H1 (cell line): ENCODE results near the gene PDZD8. TPM values are rescaled to one million over a fixed set of nuclear protein-coding genes. Genes with fewer than 3 reads are reported as not detected.

Experiments used
- CTCF ChIA-PET: fragments of 300-600 bp; sonication (Branson Sonifier 250); formaldehyde crosslinking; loops from one replicate; lab custom pipeline; 2021; ENCODE audit not compliant: partially characterized antibody; lab: Charles Lee
- POLR2A ChIA-PET: fragments of 300-600 bp; sonication (Branson Sonifier 250); formaldehyde crosslinking; loops from one replicate; lab custom pipeline; 2021; ENCODE audit warnings: inconsistent platforms; ENCODE audit not compliant: partially characterized antibody; lab: Charles Lee
- DNase-seq, 2 experiments: peaks; one replicate each; pipeline versions ENCODE4 v3.0.0 to v3.0.0-alpha.2; 2010 to 2022; ENCODE audit warnings: low spot score in 2 of 2, low read depth in 1 of 2, mixed read lengths in 1 of 2
- FAIRE-seq: peaks from 2 replicates; lab custom pipeline; 2011; peaks lifted over from hg19 to GRCh38; lab: Jason Lieb, UNC
- H2AFZ ChIP-seq: 2 replicates; pipeline ENCODE4 v1.8.1; 2012; ENCODE audit warnings: low read length, inconsistent platforms
- H2AK5ac ChIP-seq: 2 replicates; pipeline ENCODE4 v1.6.1; 2013; ENCODE audit warnings: low read depth, low read length
- H2BK120ac ChIP-seq: replicated peaks from 2 replicates; pipeline ENCODE3; 2013; ENCODE audit warnings: low read depth, low read length, inconsistent platforms
- H2BK12ac ChIP-seq: 2 replicates; pipeline ENCODE4 v1.6.1; 2013; ENCODE audit warnings: low read depth, low read length
- H2BK15ac ChIP-seq: 2 replicates; pipeline ENCODE4 v1.6.1; 2013; ENCODE audit warnings: low read length
- H2BK20ac ChIP-seq: 2 replicates; pipeline ENCODE4 v1.6.1; 2013; ENCODE audit warnings: low read length
- H2BK5ac ChIP-seq: 2 replicates; pipeline ENCODE4 v1.6.1; 2013; ENCODE audit warnings: low read depth, low read length
- H3K14ac ChIP-seq: 2 replicates; pipeline ENCODE4 v1.6.1; 2013; ENCODE audit warnings: inconsistent platforms; ENCODE audit not compliant: insufficient read length
- H3K18ac ChIP-seq: 2 replicates; pipeline ENCODE4 v1.6.1; 2013; ENCODE audit warnings: low read length; ENCODE audit errors: extremely low read depth
- H3K23ac ChIP-seq: 2 replicates; pipeline ENCODE4 v1.6.1; 2013; ENCODE audit warnings: inconsistent platforms; ENCODE audit not compliant: insufficient read length
- H3K23me2 ChIP-seq: 2 replicates; pipeline ENCODE4 v1.6.1; 2013; ENCODE audit warnings: low read depth, low read length
- H3K27ac ChIP-seq: 2 replicates; pipeline ENCODE4 v1.6.1; 2011; ENCODE audit warnings: low read depth, low read length, inconsistent platforms
- H3K27me3 ChIP-seq, 4 experiments: replicated peaks in 1 of 4; 1 replicate in 1 of 4; 2 replicates in 3 of 4; pipeline versions ENCODE4 v1.6.1 to v1.8.1; 2011 to 2013; ENCODE audit warnings: low read length in 3 of 4, mild to moderate bottlenecking in 3 of 4, inconsistent platforms in 2 of 4, mixed read lengths in 2 of 4, moderate library complexity in 1 of 4; ENCODE audit not compliant: control insufficient read depth in 3 of 4, insufficient read depth in 3 of 4; ENCODE audit errors: extremely low read depth in 1 of 4
- H3K36me3 ChIP-seq, 4 experiments: 2 replicates each; pipeline versions ENCODE4 v1.6.1 to v1.8.1; 2011 to 2013; ENCODE audit warnings: mild to moderate bottlenecking in 4 of 4, low read length in 3 of 4, moderate library complexity in 2 of 4, control low read depth in 1 of 4, inconsistent platforms in 1 of 4; ENCODE audit not compliant: insufficient read depth in 4 of 4, control insufficient read depth in 2 of 4
- H3K4ac ChIP-seq: replicated peaks from 2 replicates; pipeline ENCODE3; 2013; ENCODE audit warnings: low read length, low read depth, mixed read lengths, inconsistent platforms; ENCODE audit not compliant: insufficient read length
- H3K4me1 ChIP-seq, 4 experiments: replicated peaks in 1 of 4; 1 replicate in 1 of 4; 2 replicates in 3 of 4; pipeline versions ENCODE4 v1.6.1 to v1.8.1; 2011 to 2013; ENCODE audit warnings: low read length in 3 of 4, inconsistent platforms in 2 of 4, mixed read lengths in 1 of 4; ENCODE audit not compliant: insufficient read depth in 4 of 4, control insufficient read depth in 3 of 4
- H3K4me2 ChIP-seq, 2 experiments: 2 replicates each; pipeline versions ENCODE4 v1.6.1 to v1.8.1; 2011 to 2013; ENCODE audit warnings: low read depth in 2 of 2, low read length in 2 of 2, control low read depth in 1 of 2, inconsistent platforms in 1 of 2, mild to moderate bottlenecking in 1 of 2; ENCODE audit not compliant: insufficient read depth in 1 of 2
- H3K4me3 ChIP-seq, 4 experiments: fragments of 200-600, 300-600 bp in 1 of 4; sonication (generic), shearing (Covaris generic), sonication (Bioruptor Twin) in 1 of 4; 2 replicates each; pipeline versions ENCODE4 v1.5.1 to v1.8.1; 2011 to 2016; ENCODE audit warnings: low read length in 4 of 4, low read depth in 3 of 4, control low read depth in 2 of 4, inconsistent platforms in 2 of 4, mild to moderate bottlenecking in 2 of 4, mixed read lengths in 1 of 4, moderate library complexity in 1 of 4; ENCODE audit not compliant: insufficient read depth in 2 of 4; ENCODE audit errors: extremely low read depth in 1 of 4
- H3K56ac ChIP-seq: replicated peaks from 2 replicates; pipeline ENCODE3; 2013; ENCODE audit warnings: low read depth, mild to moderate bottlenecking, mixed read lengths, low read length, inconsistent platforms; ENCODE audit not compliant: insufficient read length
- H3K79me1 ChIP-seq: 2 replicates; pipeline ENCODE4 v1.6.1; 2013; ENCODE audit warnings: low read depth, low read length, control low read depth
- H3K79me2 ChIP-seq, 2 experiments: 2 replicates each; pipeline versions ENCODE4 v1.6.1 to v1.8.1; 2012 to 2013; ENCODE audit warnings: low read length in 2 of 2, mild to moderate bottlenecking in 2 of 2, inconsistent platforms in 1 of 2; ENCODE audit not compliant: insufficient read depth in 2 of 2, control insufficient read depth in 1 of 2
- H3K9ac ChIP-seq, 4 experiments: replicated peaks in 1 of 4; 1 replicate in 1 of 4; 2 replicates in 3 of 4; pipeline versions ENCODE4 v1.6.1 to v1.8.1; 2011 to 2013; ENCODE audit warnings: low read depth in 3 of 4, low read length in 3 of 4, control low read depth in 2 of 4, mild to moderate bottlenecking in 2 of 4, moderate library complexity in 2 of 4, inconsistent platforms in 1 of 4; ENCODE audit errors: extremely low read depth in 1 of 4
- H3K9me3 ChIP-seq, 2 experiments: 2 replicates each; pipeline versions ENCODE4 v1.6.1 to v1.8.1; 2012 to 2013; ENCODE audit warnings: mild to moderate bottlenecking in 2 of 2, moderate library complexity in 2 of 2, control low read depth in 1 of 2, inconsistent platforms in 1 of 2, low read depth in 1 of 2, low read length in 1 of 2, mixed read lengths in 1 of 2; ENCODE audit not compliant: insufficient read depth in 2 of 2
- H4K20me1 ChIP-seq, 2 experiments: replicated peaks in 1 of 2; 2 replicates each; pipeline versions ENCODE3 to v1.8.1; 2011 to 2013; ENCODE audit warnings: inconsistent platforms in 2 of 2, low read length in 2 of 2, mild to moderate bottlenecking in 1 of 2; ENCODE audit not compliant: insufficient read depth in 2 of 2, control insufficient read depth in 1 of 2
- H4K5ac ChIP-seq: 2 replicates; pipeline ENCODE4 v1.6.1; 2013; ENCODE audit warnings: low read length, low read depth, mixed read lengths, inconsistent platforms; ENCODE audit not compliant: insufficient read length
- H4K8ac ChIP-seq: 2 replicates; pipeline ENCODE4 v1.8.0; 2013; ENCODE audit warnings: mild to moderate bottlenecking, moderate library complexity, low read length, inconsistent platforms; ENCODE audit not compliant: insufficient read depth; ENCODE audit errors: extremely low read depth
- H4K91ac ChIP-seq: replicated peaks from 2 replicates; pipeline ENCODE3; 2013; ENCODE audit warnings: low read length, mixed read lengths, inconsistent platforms; ENCODE audit not compliant: insufficient read length
- BACH1 ChIP-seq: IDR thresholded peaks from 2 replicates; pipeline ENCODE4 v1.6.1; 2012; ENCODE audit warnings: low read length, improper control_type of control experiment
- CBX8 ChIP-seq: fragments of 300-800, 300-1000 bp; sonication (generic); IDR thresholded peaks from 2 replicates; pipeline ENCODE4 v1.7.1; 2016; ENCODE audit warnings: low read depth, low read length, borderline replicate concordance
- CEBPB ChIP-seq: IDR thresholded peaks from 2 replicates; pipeline ENCODE4 v1.6.1; 2012; ENCODE audit warnings: low read depth, low read length
- CHD2 ChIP-seq: IDR thresholded peaks from 2 replicates; pipeline ENCODE4 v1.6.1; 2012; ENCODE audit warnings: low read length, improper control_type of control experiment
- CREB1 ChIP-seq: IDR thresholded peaks from 2 replicates; pipeline ENCODE4 v1.6.1; 2012; ENCODE audit warnings: inconsistent platforms
- EP300 ChIP-seq, 2 experiments: IDR thresholded peaks; 1 replicate in 1 of 2; 2 replicates in 1 of 2; pipeline ENCODE4 v1.6.1; 2011 to 2012; ENCODE audit warnings: low read depth in 2 of 2, low read length in 2 of 2, mild to moderate bottlenecking in 2 of 2, borderline replicate concordance in 1 of 2, inconsistent platforms in 1 of 2, moderate library complexity in 1 of 2
- GABPA ChIP-seq: IDR thresholded peaks from 2 replicates; pipeline ENCODE4 v1.6.1; 2011; ENCODE audit warnings: mild to moderate bottlenecking, low read length, moderate library complexity, borderline replicate concordance; ENCODE audit not compliant: insufficient read depth
- JUN ChIP-seq: IDR thresholded peaks from 2 replicates; pipeline ENCODE4 v1.6.1; 2011; ENCODE audit warnings: low read depth, mild to moderate bottlenecking, improper control_type of control experiment, low read length
- JUND ChIP-seq: IDR thresholded peaks from 2 replicates; pipeline ENCODE4 v1.6.1; 2011; ENCODE audit warnings: mild to moderate bottlenecking, improper control_type of control experiment, low read length
- RBBP5 ChIP-seq: IDR thresholded peaks from 2 replicates; pipeline ENCODE4 v1.7.1; 2012; ENCODE audit warnings: low read depth, mild to moderate bottlenecking, inconsistent platforms, low read length, moderate library complexity, borderline replicate concordance
- SIRT6 ChIP-seq: IDR thresholded peaks from one replicate; pipeline ENCODE4 v1.7.1; 2012; ENCODE audit warnings: low read length, inconsistent platforms
- SP4 ChIP-seq: IDR thresholded peaks from 2 replicates; pipeline ENCODE4 v1.6.1; 2012; ENCODE audit warnings: low read length, inconsistent platforms
- YY1 ChIP-seq: IDR thresholded peaks from 2 replicates; pipeline ENCODE4 v1.6.1; 2011; ENCODE audit warnings: low read depth, mild to moderate bottlenecking, low read length
- ZNF274 ChIP-seq: IDR thresholded peaks from 2 replicates; pipeline ENCODE4 v1.7.0; 2012; ENCODE audit warnings: low read length, borderline replicate concordance; ENCODE audit errors: extremely low read depth
- polyA plus RNA-seq, 7 experiments: library from polyadenylated mRNA; depleted of rRNA in 3 of 7; stranded (reverse) in 5 of 7; unstranded in 2 of 7; fragments of >200 nt in 5 of 7; fragments of 200-250 nt in 2 of 7; gene quantifications; 1 replicate in 5 of 7; 2 replicates in 1 of 7; 4 replicates in 1 of 7; pipeline versions ENCODE4 v1.2.1 to v1.2.3, GENCODE V29; 2011 to 2013; ENCODE audit warnings: missing spikeins in 2 of 7, mixed read lengths in 2 of 7
- total RNA-seq: library from RNA; stranded (reverse); fragmentation: NEBNext Ultra II Directional; extraction: Animal tissue kit (Norgen Biotek cat#: 25700); gene quantifications from 2 replicates; pipeline ENCODE4 v1.2.1, GENCODE V29; 2021
- TF ChIP-seq, protein P1 (sequence below): IDR thresholded peaks from 2 replicates; pipeline ENCODE4 v1.6.1; 2012; ENCODE audit warnings: inconsistent platforms

PDZD8 gene
- total and polyA plus RNA-seq, 2 of the 8 experiments (the other 6 are each of a cell fraction or from before 2014, with no cell fraction given), result 10.9 to 50.1 TPM

GRCh38 chr10:117318909-117319308, 56.3 kb downstream of the PDZD8 start:
- no peaks in the 10 kb centered on the region for H4K20me1 ChIP-seq
- no peaks in the 10 kb centered on the region for H3K27me3 ChIP-seq
- no peaks in the 10 kb centered on the region for H3K36me3 ChIP-seq
- no peaks in the 10 kb centered on the region; the same call in 1 of the 2 replicates for H3K79me1 ChIP-seq
- TF ChIP-seq SIRT6 (no peak), EP300 (IDR thresholded peaks at IDR 0.05; ENCODE audit: borderline replicate concordance in 1 of 2, low read depth in 2 of 2, low read length in 2 of 2) (no peak), JUN (no peak), JUND (no peak), YY1 (no peak), CHD2 (no peak), CEBPB (no peak), RBBP5 (no peak), CREB1 (no peak), SP4 (no peak), ZNF274 (no peak), BACH1 (no peak), CBX8 (no peak), GABPA (no peak)
- TF ChIP-seq, protein P1, sequence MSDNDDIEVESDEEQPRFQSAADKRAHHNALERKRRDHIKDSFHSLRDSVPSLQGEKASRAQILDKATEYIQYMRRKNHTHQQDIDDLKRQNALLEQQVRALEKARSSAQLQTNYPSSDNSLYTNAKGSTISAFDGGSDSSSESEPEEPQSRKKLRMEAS, result no peak
- no peak overlapping the region for H3K4ac ChIP-seq
- no peak overlapping the region for H3K9ac ChIP-seq
- H2BK5ac ChIP-seq, result no peak overlapping the region
- DNase-seq (no peak), FAIRE-seq (no peak)
- H2BK20ac ChIP-seq, result no peak overlapping the region
- no peak overlapping the region for H2BK15ac ChIP-seq
- no peak overlapping the region for H3K4me2 ChIP-seq
- peaks cover 0 to 21% of the 10 kb centered on the region in 2 experiments; a peak in 2 of 4 replicates for H3K79me2 ChIP-seq
- no peak overlapping the region for H3K23ac ChIP-seq
- no peaks in the 10 kb centered on the region for H3K9me3 ChIP-seq
- H3K23me2 ChIP-seq, result no peaks in the 10 kb centered on the region
- no peak overlapping the region for H2AK5ac ChIP-seq
- no peak overlapping the region for H3K56ac ChIP-seq
- no peak overlapping the region for H2BK120ac ChIP-seq
- H4K5ac ChIP-seq, result no peak overlapping the region
- H2AFZ ChIP-seq, result no peak overlapping the region
- peaks cover 0 to 12% (median 3%) of the 10 kb centered on the region in 4 experiments; a peak in 3 of 7 replicates for H3K4me1 ChIP-seq
- H3K27ac ChIP-seq, result no peak overlapping the region
- no peak overlapping the region for H3K4me3 ChIP-seq
- no peak overlapping the region for H3K14ac ChIP-seq
- H3K18ac ChIP-seq, result no peak overlapping the region
- no peak overlapping the region for H2BK12ac ChIP-seq
- H4K91ac ChIP-seq, result no peak overlapping the region
- CTCF ChIA-PET, result interaction anchor here (0.6 to 8.7 kb wide), 36 partner anchors 8 to 161 kb away, joined by 3 to 118 read pairs (median 6); no protein-coding TSS in a partner anchor
- H4K8ac ChIP-seq, result no peak overlapping the region
- POLR2A ChIA-PET, result no interaction called here
